ENCODE data around the gene CD209.

The CD209 gene

DNA sequence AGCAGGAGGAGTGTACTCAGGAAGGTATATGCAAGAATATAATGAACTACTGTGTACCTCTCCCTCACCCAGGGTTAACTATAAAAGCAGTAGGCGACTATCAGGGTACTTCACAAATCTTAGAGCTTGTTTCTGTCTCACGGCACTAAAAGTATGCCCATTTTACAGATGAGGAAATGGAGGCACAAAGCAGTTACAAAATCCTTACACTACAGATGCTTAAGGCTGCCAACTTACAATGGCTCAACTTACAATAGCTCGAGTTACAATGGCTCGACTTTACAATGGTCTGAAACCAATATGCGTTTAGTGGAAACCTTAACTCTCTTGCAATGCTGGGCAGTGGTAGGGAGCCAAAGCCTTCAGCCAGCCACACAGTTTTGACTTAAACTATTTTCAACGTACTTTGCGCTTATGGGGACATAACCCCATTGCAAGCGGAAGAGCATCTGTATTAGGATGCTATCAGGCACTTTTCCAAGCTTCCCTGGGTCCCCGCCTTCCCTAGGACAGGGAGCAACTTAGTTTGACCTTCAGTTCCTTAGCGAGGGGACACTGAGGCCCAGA lies 49.5 kb downstream of the CD209 start:
- no peaks in the 10 kb centered on the region for H3K27me3 Mint-ChIP-seq
- H3K4me3 Mint-ChIP-seq = no peak overlapping the region
- peaks cover 25% of the 10 kb centered on the region for H3K4me1 Mint-ChIP-seq (ENCODE audit: low read depth)
- H3K9me3 Mint-ChIP-seq (ENCODE audit: low read depth) = no peaks in the 10 kb centered on the region
- no peaks in the 10 kb centered on the region for H3K36me3 Mint-ChIP-seq
- H3K27ac Mint-ChIP-seq = no peak overlapping the region

DNA sequence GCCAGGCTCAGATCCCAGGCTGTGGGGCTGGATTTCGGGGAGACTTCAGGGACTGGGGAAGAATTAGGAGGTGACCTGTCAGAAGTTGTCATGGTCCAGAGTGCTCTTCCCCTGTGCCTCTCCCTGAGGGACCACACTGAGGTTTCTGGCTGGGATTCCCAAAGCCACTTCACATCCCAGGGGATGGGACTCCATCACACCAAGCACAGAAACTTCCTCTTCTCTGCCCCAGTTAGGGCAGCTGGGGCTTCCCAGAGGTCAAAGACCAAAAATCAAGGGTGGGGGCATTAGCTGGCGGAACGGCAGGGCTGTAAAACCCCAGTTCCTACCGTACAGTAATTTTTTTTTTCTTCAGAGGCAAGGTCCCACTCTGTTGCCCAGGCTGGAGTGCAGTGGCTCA lies 52.8 kb downstream of the CD209 start:
- H3K27ac Mint-ChIP-seq = no peak overlapping the region
- H3K36me3 Mint-ChIP-seq = no peaks in the 10 kb centered on the region
- H3K27me3 Mint-ChIP-seq = no peaks in the 10 kb centered on the region
- H3K4me3 Mint-ChIP-seq = no peak overlapping the region
- no peaks in the 10 kb centered on the region for H3K9me3 Mint-ChIP-seq (ENCODE audit: low read depth)
- peaks cover 13% of the 10 kb centered on the region for H3K4me1 Mint-ChIP-seq (ENCODE audit: low read depth)

DNA sequence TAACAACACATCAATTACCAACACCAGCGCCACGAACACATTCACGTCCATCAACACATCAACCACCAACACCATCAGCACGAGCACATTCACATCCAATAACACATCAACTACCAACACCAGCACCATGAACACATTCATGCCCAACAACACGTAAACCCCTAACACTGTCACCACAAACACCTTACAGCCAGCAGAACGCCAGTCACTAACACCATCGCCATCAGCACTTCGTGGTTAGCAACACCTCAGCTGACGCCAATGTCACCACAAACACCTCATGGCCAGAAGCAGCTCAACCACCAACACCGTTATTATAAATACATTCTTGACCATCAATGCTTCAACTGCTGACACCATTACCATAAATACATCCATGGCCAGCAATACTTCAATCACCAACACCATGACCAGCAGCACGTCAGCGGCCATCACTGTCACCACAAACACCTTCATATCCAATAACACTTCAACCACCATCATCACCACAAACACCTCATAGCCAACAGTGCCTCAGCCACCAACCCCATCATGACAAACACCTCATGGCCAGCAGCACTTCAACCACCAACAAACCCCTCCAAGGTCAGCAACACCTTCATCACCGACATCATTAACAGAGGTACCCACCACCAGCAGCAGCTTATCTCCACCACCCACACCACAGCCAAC lies 54.8 kb downstream of the CD209 start:
- Mint-ChIP-seq H3K9me3 (ENCODE audit: low read depth) (no peaks in the 10 kb centered on the region), H3K36me3 (no peaks in the 10 kb centered on the region), H3K4me3 (no peak overlapping the region), H3K27ac (no peak overlapping the region), H3K27me3 (no peaks in the 10 kb centered on the region), H3K4me1 (ENCODE audit: low read depth) (peaks cover 5% of the 10 kb centered on the region)

DNA sequence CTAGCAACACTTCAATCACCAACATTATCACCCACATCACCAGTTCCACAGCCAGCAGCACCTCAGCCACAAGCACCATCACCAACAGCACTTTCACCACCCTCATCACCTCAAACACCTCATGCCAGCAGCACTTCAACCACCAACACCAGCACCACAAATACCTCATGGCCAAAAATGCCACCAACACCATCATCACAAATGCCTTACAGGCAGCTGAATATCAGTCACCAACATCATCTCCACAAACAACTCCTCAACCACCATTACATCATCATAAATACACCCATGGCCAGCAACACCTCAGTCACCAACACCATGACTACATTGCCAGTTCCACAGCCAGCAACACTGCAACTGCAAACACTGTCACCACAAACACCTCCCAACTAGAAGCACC lies 55.8 kb downstream of the CD209 start:
- Mint-ChIP-seq H3K27ac (no peak overlapping the region), H3K4me1 (ENCODE audit: low read depth) (peaks cover 5% of the 10 kb centered on the region), H3K27me3 (no peaks in the 10 kb centered on the region), H3K9me3 (ENCODE audit: low read depth) (no peaks in the 10 kb centered on the region), H3K36me3 (no peaks in the 10 kb centered on the region), H3K4me3 (no peak overlapping the region)

DNA sequence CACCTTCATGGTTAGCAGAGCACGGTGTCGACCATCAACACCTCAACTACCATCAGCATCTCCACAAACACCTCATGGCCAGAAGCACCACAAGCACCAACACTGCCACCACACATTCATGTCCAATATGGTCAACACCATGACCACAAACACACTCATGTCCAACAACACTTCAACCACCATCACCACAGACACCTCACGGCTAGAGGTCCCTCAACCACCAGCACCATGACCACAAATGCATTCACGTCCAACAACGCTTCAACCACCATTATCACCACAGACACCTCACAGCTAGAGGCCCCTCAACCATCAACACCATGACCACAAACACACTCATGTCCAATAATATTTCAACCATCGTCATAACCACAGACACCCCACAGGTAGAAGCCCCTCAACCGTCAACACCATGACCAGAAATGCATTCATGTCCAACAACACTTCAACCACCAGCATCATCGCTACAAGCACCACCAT lies 56.5 kb downstream of the CD209 start:
- Mint-ChIP-seq H3K27me3 (no peaks in the 10 kb centered on the region), H3K27ac (no peak overlapping the region), H3K4me3 (no peak overlapping the region), H3K36me3 (no peaks in the 10 kb centered on the region), H3K4me1 (ENCODE audit: low read depth) (peaks cover 5% of the 10 kb centered on the region), H3K9me3 (ENCODE audit: low read depth) (no peaks in the 10 kb centered on the region)
